ENCODE data around the gene SEMA5B.

Gene SEMA5B

DNA sequence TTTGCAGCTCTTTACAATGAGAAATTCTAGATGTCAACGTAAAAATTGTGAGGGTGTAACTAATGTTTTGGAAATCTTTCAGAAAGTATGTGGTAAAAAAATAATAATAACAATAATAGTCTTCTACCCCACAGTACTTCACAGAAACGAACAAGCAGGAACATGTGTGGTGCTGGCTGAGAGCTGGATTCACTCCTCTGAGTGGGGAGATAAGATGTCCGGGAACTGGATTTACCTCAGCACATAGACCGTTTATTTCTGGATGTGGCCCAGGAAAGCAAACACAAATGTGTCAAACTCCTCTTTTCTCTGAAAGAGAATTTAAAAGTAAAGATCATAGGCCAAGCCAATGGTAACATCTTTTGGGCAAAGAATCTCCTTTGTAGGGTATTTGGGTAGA, 129.3 kb downstream of the SEMA5B start:
- TF ChIP-seq, protein P1, sequence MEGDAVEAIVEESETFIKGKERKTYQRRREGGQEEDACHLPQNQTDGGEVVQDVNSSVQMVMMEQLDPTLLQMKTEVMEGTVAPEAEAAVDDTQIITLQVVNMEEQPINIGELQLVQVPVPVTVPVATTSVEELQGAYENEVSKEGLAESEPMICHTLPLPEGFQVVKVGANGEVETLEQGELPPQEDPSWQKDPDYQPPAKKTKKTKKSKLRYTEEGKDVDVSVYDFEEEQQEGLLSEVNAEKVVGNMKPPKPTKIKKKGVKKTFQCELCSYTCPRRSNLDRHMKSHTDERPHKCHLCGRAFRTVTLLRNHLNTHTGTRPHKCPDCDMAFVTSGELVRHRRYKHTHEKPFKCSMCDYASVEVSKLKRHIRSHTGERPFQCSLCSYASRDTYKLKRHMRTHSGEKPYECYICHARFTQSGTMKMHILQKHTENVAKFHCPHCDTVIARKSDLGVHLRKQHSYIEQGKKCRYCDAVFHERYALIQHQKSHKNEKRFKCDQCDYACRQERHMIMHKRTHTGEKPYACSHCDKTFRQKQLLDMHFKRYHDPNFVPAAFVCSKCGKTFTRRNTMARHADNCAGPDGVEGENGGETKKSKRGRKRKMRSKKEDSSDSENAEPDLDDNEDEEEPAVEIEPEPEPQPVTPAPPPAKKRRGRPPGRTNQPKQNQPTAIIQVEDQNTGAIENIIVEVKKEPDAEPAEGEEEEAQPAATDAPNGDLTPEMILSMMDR (conservative IDR thresholded peaks at IDR 0.05; ENCODE audit: low read depth, low read length) = no peak
- Histone ChIP-seq H3K4me2 (no peak overlapping the region), H3K36me3 (ENCODE audit: insufficient read depth) (no peaks in the 10 kb centered on the region), H3K79me2 (ENCODE audit: insufficient read depth, low read depth) (no peaks in the 10 kb centered on the region), H3K9ac (no peak overlapping the region), H2AFZ (ENCODE audit: low read depth) (no peak overlapping the region), H4K20me1 (ENCODE audit: insufficient read depth) (no peaks in the 10 kb centered on the region), H3K4me3 (IDR thresholded peaks at IDR 0.05; ENCODE audit: insufficient read depth, low read depth, low read length) (no peak overlapping the region), H3K27ac (no peak overlapping the region), H3K27me3 (ENCODE audit: insufficient read depth, low read depth) (no peaks in the 10 kb centered on the region), H3K4me1 (ENCODE audit: low read depth, poor library complexity, severe bottlenecking) (no peaks in the 10 kb centered on the region)

DNA sequence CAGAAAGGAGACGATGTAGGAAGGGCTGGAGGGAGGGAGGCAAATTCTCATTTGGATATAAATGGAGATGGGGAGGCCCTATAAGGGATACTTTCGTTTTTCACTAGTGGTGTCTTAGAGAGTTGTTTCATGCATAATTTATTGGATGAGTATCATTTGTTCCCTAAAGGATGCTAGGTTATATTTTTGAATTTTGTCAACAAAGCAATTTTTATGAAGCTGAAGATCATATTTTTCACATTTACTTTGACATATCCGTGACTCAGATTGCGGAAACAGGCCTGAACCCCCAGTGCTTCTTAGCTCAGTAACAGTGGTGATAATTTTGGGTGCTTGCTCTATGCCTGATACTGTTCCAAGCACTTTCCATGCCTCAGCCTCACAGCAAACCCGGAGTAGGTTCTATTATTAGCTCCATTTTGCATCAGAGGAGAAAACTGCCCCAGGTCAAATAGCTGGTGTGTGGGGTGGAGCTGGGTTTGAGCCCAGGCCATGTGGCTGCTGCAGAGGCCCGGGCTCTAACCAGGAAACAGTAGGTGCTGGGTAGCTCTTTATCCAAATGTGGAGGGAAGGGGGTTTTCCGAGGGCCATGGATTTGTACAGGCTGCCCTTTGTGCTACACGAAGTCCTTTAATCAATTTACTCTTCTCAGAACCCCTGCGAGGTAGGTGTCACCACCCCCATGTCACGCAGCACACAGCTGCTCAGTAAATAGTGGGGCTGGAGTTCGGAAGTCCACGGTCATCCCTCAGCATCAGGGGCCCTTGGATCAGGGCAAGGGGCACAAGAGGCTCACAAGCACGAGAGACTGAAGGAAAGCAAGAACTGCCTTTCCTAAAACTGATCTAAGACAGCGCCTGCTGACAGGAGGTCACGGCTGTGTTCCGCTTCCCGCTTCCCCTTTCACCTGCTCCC, 133.6 kb downstream of the SEMA5B start:
- H3K4me1 ChIP-seq (ENCODE audit: low read depth, poor library complexity, severe bottlenecking) = no peaks in the 10 kb centered on the region
- no peaks in the 10 kb centered on the region for H3K27me3 ChIP-seq (ENCODE audit: insufficient read depth, low read depth)
- TF ChIP-seq, protein P1 (conservative IDR thresholded peaks at IDR 0.05; ENCODE audit: low read depth, low read length) = no peak
- no peaks in the 10 kb centered on the region for H4K20me1 ChIP-seq (ENCODE audit: insufficient read depth)
- no peak overlapping the region for H3K27ac ChIP-seq
- H3K9ac ChIP-seq = no peak overlapping the region
- no peak overlapping the region for H3K4me2 ChIP-seq
- no peak overlapping the region for H2AFZ ChIP-seq (ENCODE audit: low read depth)
- no peak overlapping the region for H3K4me3 ChIP-seq (IDR thresholded peaks at IDR 0.05; ENCODE audit: insufficient read depth, low read depth, low read length)
- H3K79me2 ChIP-seq (ENCODE audit: insufficient read depth, low read depth) = no peaks in the 10 kb centered on the region
- H3K36me3 ChIP-seq (ENCODE audit: insufficient read depth) = no peaks in the 10 kb centered on the region

DNA sequence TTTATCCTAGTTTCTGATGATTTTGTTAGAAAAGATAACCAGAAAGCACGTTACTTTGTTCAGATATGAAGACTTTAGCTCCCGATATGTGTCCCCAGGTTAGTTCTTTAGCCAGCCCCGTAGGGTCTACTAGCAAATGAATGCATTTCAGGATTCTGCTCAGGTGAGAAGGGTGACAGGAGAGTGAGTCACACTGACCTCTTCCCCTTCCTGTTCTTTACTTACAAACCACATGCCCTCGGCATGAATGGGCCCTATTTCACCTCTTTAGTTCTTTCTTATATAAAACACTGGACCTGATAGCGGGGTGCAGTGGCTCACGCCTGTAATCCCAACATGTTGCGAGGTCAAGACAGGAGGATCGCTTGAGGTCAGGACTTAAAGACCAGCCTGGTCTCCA, 134.3 kb downstream of the SEMA5B start:
- no peak overlapping the region for H3K4me2 ChIP-seq

DNA sequence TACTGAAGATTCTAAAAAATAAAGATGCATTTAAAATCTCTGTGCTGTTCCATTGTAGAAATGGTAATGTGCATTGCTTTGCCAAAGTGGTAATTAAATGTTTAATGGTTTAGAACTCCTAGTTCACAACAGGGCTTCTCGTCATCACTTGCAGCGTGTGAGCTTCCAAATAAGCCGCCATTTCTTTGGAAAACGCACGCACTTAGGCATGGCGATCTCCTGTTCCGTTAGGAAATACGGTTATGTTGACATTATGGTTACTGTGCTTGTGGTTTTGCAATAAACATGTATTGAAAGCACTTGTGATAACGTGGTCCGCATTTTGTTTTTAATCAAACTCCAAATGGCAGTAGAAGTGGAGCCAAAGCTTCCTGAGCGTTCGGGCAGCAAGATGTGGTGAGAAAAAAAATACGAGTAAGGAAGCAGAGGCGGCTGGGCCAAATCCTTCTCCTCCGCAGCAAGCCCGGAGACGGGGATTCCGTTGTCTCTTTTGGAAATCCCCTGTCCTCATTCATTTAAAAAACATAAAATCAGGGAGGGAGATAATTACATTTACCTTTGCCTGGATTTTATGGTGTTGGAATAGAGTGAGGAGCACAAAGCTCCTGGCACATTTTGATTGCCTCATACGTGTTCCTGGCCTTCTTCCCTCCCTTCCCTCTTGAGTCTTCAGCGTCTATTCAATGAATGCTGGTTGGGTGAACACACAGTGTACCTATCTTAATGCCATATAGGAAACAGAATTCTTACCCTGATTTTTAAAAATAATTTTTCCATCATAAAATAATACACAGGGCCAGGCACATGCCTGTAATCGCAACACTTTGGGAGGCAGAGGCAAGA, 135.2 kb downstream of the SEMA5B start:
- Histone ChIP-seq H3K4me3 (IDR thresholded peaks at IDR 0.05; ENCODE audit: insufficient read depth, low read depth, low read length) (no peak overlapping the region), H3K79me2 (ENCODE audit: insufficient read depth, low read depth) (no peaks in the 10 kb centered on the region), H4K20me1 (ENCODE audit: insufficient read depth) (no peaks in the 10 kb centered on the region), H3K4me2 (no peak overlapping the region), H3K36me3 (ENCODE audit: insufficient read depth) (no peaks in the 10 kb centered on the region), H3K27ac (no peak overlapping the region), H3K27me3 (ENCODE audit: insufficient read depth, low read depth) (no peaks in the 10 kb centered on the region), H3K9ac (no peak overlapping the region), H2AFZ (ENCODE audit: low read depth) (no peak overlapping the region), H3K4me1 (ENCODE audit: low read depth, poor library complexity, severe bottlenecking) (no peaks in the 10 kb centered on the region)
- TF ChIP-seq, protein P1 (conservative IDR thresholded peaks at IDR 0.05; ENCODE audit: low read depth, low read length) = no peak

More for the DNA sequence above, 134.3 kb downstream of the SEMA5B start:
- no peaks in the 10 kb centered on the region for H3K4me1 ChIP-seq (ENCODE audit: low read depth, poor library complexity, severe bottlenecking)
- TF ChIP-seq, protein P1 (conservative IDR thresholded peaks at IDR 0.05; ENCODE audit: low read depth, low read length) = no peak
- H2AFZ ChIP-seq (ENCODE audit: low read depth) = no peak overlapping the region
- H3K36me3 ChIP-seq (ENCODE audit: insufficient read depth) = no peaks in the 10 kb centered on the region
- no peak overlapping the region for H3K4me3 ChIP-seq (IDR thresholded peaks at IDR 0.05; ENCODE audit: insufficient read depth, low read depth, low read length)
- no peak overlapping the region for H3K27ac ChIP-seq
- H3K79me2 ChIP-seq (ENCODE audit: insufficient read depth, low read depth) = no peaks in the 10 kb centered on the region
- no peak overlapping the region for H3K9ac ChIP-seq
- no peaks in the 10 kb centered on the region for H4K20me1 ChIP-seq (ENCODE audit: insufficient read depth)
- no peaks in the 10 kb centered on the region for H3K27me3 ChIP-seq (ENCODE audit: insufficient read depth, low read depth)

Measured in KMS-11 (cell line).